ENCODE results near the gene SALL1. TPM values are rescaled to one million over a fixed set of nuclear protein-coding genes. Genes with fewer than 3 reads are reported as not detected.

SALL1 gene
- total RNA-seq, 1 donor from 2014 or later: not detected

DNA sequence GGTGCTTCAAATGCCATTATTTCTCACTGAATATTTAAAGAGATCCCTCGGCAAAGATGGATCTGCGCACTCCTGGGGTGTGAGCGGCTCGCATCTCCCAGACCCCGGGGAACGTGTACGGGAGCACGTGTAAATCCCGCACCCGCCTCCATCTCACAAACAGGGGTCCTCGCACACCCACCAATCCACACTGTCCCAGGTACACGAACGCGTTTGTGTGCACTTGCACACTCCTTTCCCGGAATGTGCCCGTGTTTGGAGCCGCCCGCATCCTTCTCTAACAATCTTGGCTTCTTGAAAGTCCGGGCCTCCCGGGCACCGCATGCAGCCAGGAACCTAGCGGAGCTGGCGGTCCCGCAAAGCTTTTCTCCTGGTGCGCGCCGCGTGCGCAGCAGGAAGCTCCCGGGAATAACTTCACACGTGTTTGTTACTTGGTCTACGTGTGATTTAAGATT lies 2.5 kb upstream of the SALL1 start:
- Mint-ChIP-seq H3K9me3 (no peaks in the 10 kb centered on the region), H3K36me3 (ENCODE audit: low read depth) (no peaks in the 10 kb centered on the region), H3K4me1 (no peaks in the 10 kb centered on the region), H3K4me3 (no peak overlapping the region), H3K27ac (no peak overlapping the region), H3K27me3 (peaks cover 61% of the 10 kb centered on the region)
- intact Hi-C loops (cut with micrococcal nuclease): no loop called here
- DNase-seq (no peak), ATAC-seq (ENCODE audit: low read depth) (no peak)
- TF ChIP-seq, protein P1, sequence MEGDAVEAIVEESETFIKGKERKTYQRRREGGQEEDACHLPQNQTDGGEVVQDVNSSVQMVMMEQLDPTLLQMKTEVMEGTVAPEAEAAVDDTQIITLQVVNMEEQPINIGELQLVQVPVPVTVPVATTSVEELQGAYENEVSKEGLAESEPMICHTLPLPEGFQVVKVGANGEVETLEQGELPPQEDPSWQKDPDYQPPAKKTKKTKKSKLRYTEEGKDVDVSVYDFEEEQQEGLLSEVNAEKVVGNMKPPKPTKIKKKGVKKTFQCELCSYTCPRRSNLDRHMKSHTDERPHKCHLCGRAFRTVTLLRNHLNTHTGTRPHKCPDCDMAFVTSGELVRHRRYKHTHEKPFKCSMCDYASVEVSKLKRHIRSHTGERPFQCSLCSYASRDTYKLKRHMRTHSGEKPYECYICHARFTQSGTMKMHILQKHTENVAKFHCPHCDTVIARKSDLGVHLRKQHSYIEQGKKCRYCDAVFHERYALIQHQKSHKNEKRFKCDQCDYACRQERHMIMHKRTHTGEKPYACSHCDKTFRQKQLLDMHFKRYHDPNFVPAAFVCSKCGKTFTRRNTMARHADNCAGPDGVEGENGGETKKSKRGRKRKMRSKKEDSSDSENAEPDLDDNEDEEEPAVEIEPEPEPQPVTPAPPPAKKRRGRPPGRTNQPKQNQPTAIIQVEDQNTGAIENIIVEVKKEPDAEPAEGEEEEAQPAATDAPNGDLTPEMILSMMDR (IDR thresholded peaks at IDR 0.05): no peak
- POLR2A ChIA-PET: no interaction called here
- CTCF ChIA-PET: no interaction called here

DNA sequence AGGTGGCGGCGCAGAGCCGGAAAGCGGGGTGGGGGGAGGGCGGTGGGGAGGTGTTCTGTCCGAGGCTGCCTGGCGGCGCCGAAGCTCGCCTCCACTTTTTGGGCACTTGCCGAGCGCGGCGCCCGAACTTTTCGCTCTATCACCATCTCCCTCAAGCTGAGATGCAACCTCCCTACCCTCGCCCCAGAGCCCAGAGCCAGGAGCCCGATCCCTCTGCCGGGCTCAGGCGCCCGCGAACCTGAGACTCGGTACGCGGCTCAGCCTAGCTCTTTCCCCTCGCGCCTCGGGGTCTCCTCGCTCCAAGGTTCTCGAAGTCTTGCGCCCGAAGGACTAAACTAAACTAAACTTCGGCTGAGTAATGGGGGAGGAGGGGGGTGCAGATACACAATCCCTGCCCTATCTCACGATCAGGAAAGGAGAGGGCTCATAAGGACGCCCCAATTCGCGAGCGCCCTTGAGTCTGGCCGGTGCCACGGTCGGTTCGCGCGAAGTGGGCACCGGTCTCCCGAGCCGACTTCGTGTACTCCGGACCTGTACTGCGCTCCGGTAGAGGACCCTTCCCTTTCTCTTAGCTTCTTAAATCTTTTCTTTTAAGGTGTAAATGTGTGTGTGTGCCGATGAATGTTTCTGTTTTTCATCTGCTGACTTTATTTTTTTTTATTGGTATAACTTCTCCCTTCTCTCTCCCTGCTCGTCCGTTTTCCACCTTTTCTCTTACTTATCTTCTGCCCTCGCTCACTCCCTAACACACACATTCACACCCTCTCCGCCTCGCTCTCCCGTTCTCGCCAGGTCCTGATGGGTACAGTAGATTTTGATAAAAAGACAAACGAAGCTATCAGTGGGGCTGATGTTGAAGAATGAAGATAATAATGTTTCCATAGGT lies 1.9 kb upstream of the SALL1 start:
- H3K27ac Mint-ChIP-seq: no peak overlapping the region
- CTCF ChIA-PET: no interaction called here
- H3K36me3 Mint-ChIP-seq (ENCODE audit: low read depth): no peaks in the 10 kb centered on the region
- intact Hi-C loops (cut with micrococcal nuclease): no loop called here
- H3K27me3 Mint-ChIP-seq: peaks cover 64% of the 10 kb centered on the region
- no peaks in the 10 kb centered on the region for H3K9me3 Mint-ChIP-seq
- ATAC-seq (ENCODE audit: low read depth): no peak
- POLR2A ChIA-PET: no interaction called here
- H3K4me3 Mint-ChIP-seq: no peak overlapping the region
- TF ChIP-seq, protein P1 (IDR thresholded peaks at IDR 0.05): no peak
- H3K4me1 Mint-ChIP-seq: no peaks in the 10 kb centered on the region
- no peak for DNase-seq

DNA sequence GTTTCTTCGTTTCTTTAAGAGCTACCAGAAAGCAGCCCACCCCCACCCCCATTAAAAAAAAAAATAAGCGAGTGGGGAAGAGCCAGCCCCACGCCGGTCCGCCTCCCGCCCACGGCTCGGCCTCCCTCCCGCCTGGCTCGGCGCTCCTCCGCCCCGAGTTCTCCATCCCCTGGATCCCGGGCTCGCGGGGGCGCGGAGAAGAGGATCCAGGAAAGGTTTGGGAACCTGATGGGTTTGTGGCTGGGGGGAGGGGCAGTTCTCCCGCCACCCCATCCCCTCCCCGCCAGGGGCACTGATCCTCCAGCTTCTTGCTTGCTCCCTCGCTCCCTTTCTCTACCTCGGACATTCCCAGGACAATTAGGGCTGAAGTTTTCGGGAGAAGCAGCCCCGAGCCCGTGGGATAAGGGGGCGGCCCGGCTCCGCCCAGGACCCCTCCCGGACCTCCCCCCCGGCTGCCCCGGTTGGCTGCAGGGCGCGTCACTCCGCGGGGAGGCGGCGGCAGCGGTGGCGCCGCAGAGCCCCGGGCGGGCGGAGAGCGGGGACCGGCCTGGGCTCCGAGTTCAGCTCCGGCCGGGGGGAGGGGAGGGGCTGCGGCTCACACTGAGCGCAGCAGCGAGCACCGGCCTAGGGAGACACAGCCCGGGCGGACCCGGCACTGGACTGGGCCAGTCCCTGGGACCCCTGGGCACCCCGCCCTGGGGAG lies 1.0 kb upstream of the SALL1 start:
- Mint-ChIP-seq H3K27me3 (peaks cover 60% of the 10 kb centered on the region), H3K27ac (no peak overlapping the region), H3K4me3 (no peak overlapping the region), H3K36me3 (ENCODE audit: low read depth) (no peaks in the 10 kb centered on the region), H3K4me1 (no peaks in the 10 kb centered on the region), H3K9me3 (no peaks in the 10 kb centered on the region)
- DNase-seq (no peak), ATAC-seq (ENCODE audit: low read depth) (no peak)
- intact Hi-C loops (cut with micrococcal nuclease): no loop called here
- POLR2A ChIA-PET: no interaction called here
- TF ChIP-seq, protein P1 (IDR thresholded peaks at IDR 0.05): no peak
- CTCF ChIA-PET: no interaction called here

DNA sequence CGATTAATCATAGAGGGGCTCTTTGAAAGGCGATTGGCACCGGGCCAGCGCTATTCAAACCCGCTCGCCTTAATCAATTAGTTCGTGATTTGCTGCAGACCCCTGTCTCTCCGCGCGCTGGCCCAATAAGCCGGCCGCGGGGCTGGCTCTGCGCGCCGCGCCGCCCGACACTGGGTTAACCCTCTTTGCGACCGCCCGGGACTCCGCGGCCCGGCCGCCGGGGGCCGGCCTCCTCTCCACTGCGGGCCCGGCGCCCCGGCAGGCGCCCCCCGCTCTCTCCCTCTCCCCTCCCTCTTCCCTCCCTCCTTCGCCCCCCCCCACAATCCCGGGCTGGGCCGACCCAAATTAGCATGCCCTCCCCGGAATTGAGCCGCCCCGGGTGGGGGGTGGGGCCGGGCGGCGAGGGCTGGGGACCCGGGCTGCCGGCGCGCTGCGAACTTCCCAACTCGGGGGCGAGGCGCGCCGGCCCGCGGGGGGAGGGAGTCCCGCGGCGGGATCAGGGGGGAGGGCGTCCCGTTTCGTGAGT lies 428 bp upstream of the SALL1 start:
- intact Hi-C loops (cut with micrococcal nuclease): no loop called here
- Mint-ChIP-seq H3K27ac (no peak overlapping the region), H3K4me1 (no peaks in the 10 kb centered on the region), H3K9me3 (no peaks in the 10 kb centered on the region), H3K27me3 (peaks cover 58% of the 10 kb centered on the region), H3K36me3 (ENCODE audit: low read depth) (no peaks in the 10 kb centered on the region), H3K4me3 (no peak overlapping the region)
- ChIA-PET POLR2A (no interaction called here), CTCF (no interaction called here)
- TF ChIP-seq, protein P1 (IDR thresholded peaks at IDR 0.05): no peak
- ATAC-seq (ENCODE audit: low read depth) (no peak), DNase-seq (no peak)

All from activated B cell treated with CpG ODN at 0.5 μM for 24 hours (primary cell).